CD4-positive, alpha-beta T cell treated with Interleukin-21 for 1 hour (primary cell): ENCODE measurements around the gene CPNE2.
A peak's percentile ranks its signal among the peaks of the same experiment; 100 is the strongest.
"Not testable (repeated sequence)": the region's sequence is repeated elsewhere in the genome, so short reads cannot be mapped to it uniquely, and the experiment has no call there.

Experiments
- DNase-seq: peaks from one replicate; pipeline ENCODE4 v3.0.0-alpha.2; 2020

CPNE2 gene

DNA sequence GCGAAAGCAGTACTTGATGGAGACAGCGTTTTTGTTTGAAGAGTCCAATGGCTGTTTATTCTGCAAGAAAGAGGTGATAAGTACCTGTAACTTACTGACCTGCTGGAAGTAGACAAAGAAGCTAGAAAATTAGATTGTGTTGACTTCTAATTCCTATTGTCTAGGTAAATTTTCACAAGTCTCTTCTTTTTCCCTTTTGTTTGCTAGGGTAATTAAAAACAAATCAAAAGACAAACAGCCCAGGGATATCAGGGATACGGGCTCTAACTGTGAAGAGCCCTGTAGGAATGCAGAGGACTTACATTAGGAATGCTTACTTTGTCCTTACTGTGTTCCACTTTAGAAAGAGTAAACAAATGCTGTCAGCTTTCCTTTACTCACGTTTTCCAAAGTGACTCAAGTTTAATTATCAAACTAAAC, 86.4 kb downstream of the CPNE2 start:
- no peak for DNase-seq

DNA sequence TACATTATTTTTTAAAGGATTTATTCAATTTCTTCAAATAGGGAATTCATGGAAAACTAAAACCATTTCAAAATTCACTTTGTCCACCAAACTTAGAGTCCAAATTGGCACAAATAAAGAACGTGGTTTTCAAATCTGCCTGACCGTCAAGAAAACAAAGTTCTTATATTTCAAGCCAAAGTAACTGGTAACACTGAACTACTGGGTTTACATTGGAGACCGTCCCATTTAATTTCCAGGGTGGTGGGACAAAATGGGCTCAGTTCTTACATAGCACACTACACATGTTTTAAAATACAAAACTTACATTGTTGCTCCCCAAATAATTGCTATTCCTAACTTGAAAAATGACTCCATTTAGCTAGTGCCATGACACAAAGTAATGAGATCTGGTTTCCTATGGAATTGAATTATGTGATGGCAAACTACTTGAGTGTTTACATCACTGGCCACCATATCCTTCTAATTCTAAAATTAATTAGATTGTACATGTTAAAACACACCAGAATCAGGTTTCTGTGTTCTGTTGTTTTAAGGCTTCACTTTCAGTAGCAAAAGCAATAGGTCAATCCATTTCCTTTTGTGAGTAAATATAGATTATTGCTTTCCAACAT, 86.9 kb downstream of the CPNE2 start:
- no peak for DNase-seq

DNA sequence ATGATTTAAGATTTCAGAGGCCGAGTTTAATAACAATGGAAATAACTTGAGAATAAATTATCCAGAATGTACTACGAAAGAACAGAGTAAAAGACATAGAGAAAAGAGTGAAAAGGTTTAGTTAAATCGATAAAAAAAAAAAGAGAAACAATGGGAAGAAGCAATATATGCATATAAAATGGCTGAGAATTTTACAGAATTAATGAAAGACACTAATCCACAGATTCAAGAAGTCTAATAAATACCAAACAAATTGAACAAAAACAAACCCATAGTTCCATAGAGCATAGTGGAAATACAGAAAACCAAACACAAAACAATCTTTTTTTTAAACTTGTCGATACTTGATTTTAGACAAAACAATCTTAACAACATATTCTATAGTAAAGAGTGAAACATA, 91.7 kb downstream of the CPNE2 start:
- no peak for DNase-seq

GRCh38 chr16:57184887-57185445, 92.6 kb downstream of the CPNE2 start:
- DNase-seq, result no peak

GRCh38 chr16:57185446-57185944, 93.1 kb downstream of the CPNE2 start:
- peak; percentile 48 for DNase-seq

- peak; percentile 100 for DNase-seq
These were observed 93.8 kb downstream of the CPNE2 start, which contains the start of the genes PSME3IP1 and RSPRY1 for GRCh38 chr16:57185945-57186871. Gene PSME3IP1 (minus strand): TSS chr16:57186039. CDS start chr16:57173854, 12,185 bp downstream. Gene RSPRY1 (plus strand): TSS chr16:57186329. CDS start chr16:57204659, 18,330 bp downstream.

GRCh38 chr16:57186872-57187854, 94.8 kb downstream of the CPNE2 start:
- DNase-seq, result peak; percentile 26

- DNase-seq, result not testable (repeated sequence)
These were observed 95.7 kb downstream of the CPNE2 start for GRCh38 chr16:57187902-57188710.

DNA sequence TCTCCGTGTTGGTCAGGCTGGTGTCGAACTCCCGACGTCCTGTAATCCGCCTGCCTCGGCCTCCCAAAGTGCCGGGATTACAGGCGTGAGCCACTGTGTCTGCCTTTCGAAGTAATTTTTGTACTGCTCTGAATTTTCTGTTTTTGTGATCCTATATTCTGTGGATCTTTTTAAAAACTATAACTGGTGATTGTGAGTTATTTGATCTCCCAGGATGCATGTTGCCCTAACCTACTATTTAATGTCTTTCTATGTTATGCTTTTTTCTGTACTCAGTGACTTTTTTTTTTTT, 96.3 kb downstream of the CPNE2 start:
- no peak for DNase-seq

GRCh38 chr16:57189527-57189926, 97.1 kb downstream of the CPNE2 start:
- DNase-seq, result not testable (repeated sequence)

- DNase-seq, result no peak
These were observed 97.8 kb downstream of the CPNE2 start for GRCh38 chr16:57190136-57190535.

DNA sequence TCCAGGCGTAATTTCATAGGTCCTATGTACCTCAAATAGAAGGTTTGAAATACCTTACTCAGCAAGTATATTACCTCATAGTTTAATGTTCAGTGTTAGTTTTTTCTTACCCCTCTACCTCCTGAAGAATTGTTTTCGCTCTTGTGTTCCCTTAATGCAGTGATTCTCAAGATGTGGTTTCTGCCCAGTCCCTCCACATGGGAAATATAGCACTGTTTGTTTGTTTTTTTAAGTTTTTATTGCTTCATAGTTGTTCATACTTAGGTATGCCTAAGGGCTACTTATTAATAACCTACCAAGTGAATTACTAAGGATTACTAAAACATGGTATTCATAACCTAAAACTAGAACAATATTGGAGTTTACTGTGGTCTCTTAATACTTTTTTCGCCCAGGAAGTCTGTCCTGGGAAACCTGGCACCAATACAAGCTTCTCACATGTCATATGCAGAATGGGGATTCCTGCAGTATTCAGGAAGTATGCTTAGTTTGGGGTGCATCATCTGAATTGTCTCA, 98.7 kb downstream of the CPNE2 start:
- DNase-seq, result no peak

GRCh38 chr16:57192146-57192545, 99.8 kb downstream of the CPNE2 start:
- DNase-seq, result no peak

GRCh38 chr16:57192720-57193486, 100.5 kb downstream of the CPNE2 start:
- DNase-seq, result no peak

- DNase-seq, result no peak
These were observed 102.1 kb downstream of the CPNE2 start for GRCh38 chr16:57194512-57194911.

GRCh38 chr16:57196286-57196685, 103.9 kb downstream of the CPNE2 start:
- DNase-seq, result no peak

- DNase-seq, result no peak
These were observed 104.4 kb downstream of the CPNE2 start for GRCh38 chr16:57196753-57197152.
